Brain microvascular endothelial cell (primary cell): ENCODE data around the gene CCDC137.

Experiments
- DNase-seq: peaks from one replicate; pipeline ENCODE4 v3.0.0-alpha.2; 2020
- H3K27ac ChIP-seq: fragments of 250-450 bp; sonication (Bioruptor Pico); 2 replicates; pipeline ENCODE4 v1.5.1; 2020; ENCODE audit warnings: mild to moderate bottlenecking, moderate library complexity
- H3K27me3 ChIP-seq: fragments of 250-450 bp; sonication (Bioruptor Pico); replicated peaks from 2 replicates; pipeline ENCODE4 v1.5.1; 2020; ENCODE audit warnings: mild to moderate bottlenecking
- H3K36me3 ChIP-seq: fragments of 250-450 bp; sonication (Bioruptor Pico); replicated peaks from 2 replicates; pipeline ENCODE4 v1.5.1; 2020; ENCODE audit warnings: mild to moderate bottlenecking
- H3K4me3 ChIP-seq: 2 replicates; pipeline ENCODE4 v1.5.1; 2011; ENCODE audit warnings: low read depth, mild to moderate bottlenecking, control low read depth, low read length, moderate library complexity
- CTCF ChIP-seq: IDR thresholded peaks from 2 replicates; pipeline ENCODE4 v1.5.1; 2011; ENCODE audit warnings: low read depth, mild to moderate bottlenecking, moderate library complexity, low read length, control low read depth, inconsistent platforms; ENCODE audit errors: missing control alignments
- in situ Hi-C: cut with HindIII; loops from 2 replicates; pipeline ENCODE4 v1.10.0; 2017; ENCODE audit warnings: low sequenced_read_pairs, low pct_ligation_motif_present

The CCDC137 gene

DNA sequence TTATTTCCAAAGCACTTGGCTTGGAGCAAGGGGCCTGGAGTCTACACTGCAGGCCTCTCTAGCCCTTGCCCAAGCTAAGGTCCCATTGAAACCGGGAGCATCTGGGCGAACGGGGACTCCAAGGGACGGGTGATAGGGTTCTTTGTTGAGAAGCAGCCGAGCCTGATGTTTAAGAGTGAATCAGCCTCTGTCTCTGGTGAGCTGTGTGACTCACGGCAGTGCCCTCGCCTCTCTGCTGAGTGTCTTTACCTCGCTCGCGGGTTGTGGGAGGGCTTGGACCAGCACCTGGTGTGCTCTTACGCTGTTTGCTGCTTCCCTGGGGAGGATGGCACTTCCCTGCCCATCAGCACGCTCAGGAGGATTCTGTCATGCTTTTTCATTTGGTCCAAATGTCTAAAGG lies 18.6 kb downstream of the CCDC137 start:
- Histone ChIP-seq H3K4me3 (peak overlapping the region; percentile 93), H3K27ac (peak overlapping the region; percentile 96), H3K27me3 (no peaks in the 10 kb centered on the region), H3K36me3 (peaks cover 45% of the 10 kb centered on the region)
- no peak for TF ChIP-seq CTCF
- peak; percentile 73 for DNase-seq
- in situ Hi-C loops: no loop called here

GRCh38 chr17:81686614-81687013 lies 20.1 kb downstream of the CCDC137 start:
- Histone ChIP-seq H3K36me3 (peaks cover 58% of the 10 kb centered on the region), H3K4me3 (no peak overlapping the region), H3K27me3 (no peaks in the 10 kb centered on the region), H3K27ac (no peak overlapping the region)
- no peak for TF ChIP-seq CTCF
- in situ Hi-C loops: no loop called here
- no peak for DNase-seq

DNA sequence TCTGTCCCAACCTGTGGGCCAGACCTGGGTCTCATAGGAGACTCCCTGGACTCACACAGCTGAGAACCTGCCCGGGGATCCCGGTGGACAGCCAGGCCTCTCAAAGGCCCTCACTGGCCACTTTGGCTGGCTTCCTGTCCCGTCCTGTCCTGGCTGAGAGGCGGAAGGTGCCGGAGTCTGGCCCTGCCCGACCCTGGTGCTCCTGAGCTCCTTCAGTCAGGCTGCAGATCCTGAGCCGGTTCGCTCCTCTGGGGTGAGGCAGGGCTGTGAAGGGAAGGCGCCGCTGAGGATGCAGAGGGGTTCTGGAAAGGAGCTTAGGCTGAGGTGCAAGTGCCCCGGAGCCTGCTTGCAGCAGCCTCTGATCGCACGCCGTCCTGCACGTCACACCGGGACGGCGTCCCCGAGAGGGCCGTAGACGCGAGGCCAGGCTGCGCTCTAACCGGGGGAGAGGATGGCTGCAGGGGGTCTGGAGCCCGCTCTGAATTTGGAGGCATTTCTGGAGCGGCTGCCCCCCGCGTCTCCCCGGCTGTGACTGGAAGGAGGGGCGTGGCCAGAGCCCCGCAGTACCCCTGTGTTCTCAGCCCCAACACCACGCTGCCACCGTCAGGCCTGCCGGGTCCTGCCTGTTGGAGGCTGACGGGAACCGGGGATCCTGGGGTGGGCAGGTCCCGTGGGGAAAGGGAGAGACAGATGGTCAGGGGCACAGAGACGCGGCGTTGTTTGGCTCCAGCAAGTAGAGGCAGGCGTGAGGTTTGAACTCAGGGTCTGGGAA lies 21.4 kb downstream of the CCDC137 start:
- in situ Hi-C loops: no loop called here
- H3K36me3 ChIP-seq: peaks cover 70% of the 10 kb centered on the region
- no peak overlapping the region for H3K27ac ChIP-seq
- H3K27me3 ChIP-seq: no peaks in the 10 kb centered on the region
- no peak overlapping the region for H3K4me3 ChIP-seq
- no peak for TF ChIP-seq CTCF
- no peak for DNase-seq

GRCh38 chr17:81688616-81689015 lies 22.1 kb downstream of the CCDC137 start:
- no peaks in the 10 kb centered on the region for H3K27me3 ChIP-seq
- no peak for DNase-seq

GRCh38 chr17:81690066-81690465 lies 23.5 kb downstream of the CCDC137 start:
- Histone ChIP-seq H3K27me3 (no peaks in the 10 kb centered on the region), H3K36me3 (peaks cover 91% of the 10 kb centered on the region), H3K4me3 (no peak overlapping the region), H3K27ac (no peak overlapping the region)
- in situ Hi-C loops: no loop called here
- no peak for DNase-seq
- TF ChIP-seq CTCF: no peak

More at GRCh38 chr17:81688616-81689015, 22.1 kb downstream of the CCDC137 start:
- H3K4me3 ChIP-seq: no peak overlapping the region
- no peak overlapping the region for H3K27ac ChIP-seq
- no peak for TF ChIP-seq CTCF
- H3K36me3 ChIP-seq: peaks cover 77% of the 10 kb centered on the region
- in situ Hi-C loops: no loop called here

- H3K27me3 ChIP-seq: no peaks in the 10 kb centered on the region
- no peak overlapping the region for H3K4me3 ChIP-seq
- H3K36me3 ChIP-seq: peaks cover 93% of the 10 kb centered on the region
- DNase-seq: no peak
- no peak for TF ChIP-seq CTCF
- in situ Hi-C loops: no loop called here
- no peak overlapping the region for H3K27ac ChIP-seq
These were observed 24.0 kb downstream of the CCDC137 start for GRCh38 chr17:81690549-81690948.
